Ascending aorta (tissue), 2 donors: ENCODE results near the gene AQP5. TPM values are rescaled to one million over a fixed set of nuclear protein-coding genes. Genes with fewer than 3 reads are reported as not detected.

Experiments used
- DNase-seq, 2 donors: peaks; one replicate each; pipeline ENCODE4 v3.0.0-alpha.2; 2019; ENCODE audit warnings: low spot score in 2 of 2
- H3K27ac ChIP-seq, 2 donors: fragments of 200-600 bp; sonication (generic); one replicate each; pipeline ENCODE4 v1.5.1; 2016 to 2017; ENCODE audit warnings: mild to moderate bottlenecking in 1 of 2
- H3K27me3 ChIP-seq: fragments of 200-600 bp; sonication (generic); one replicate; pipeline ENCODE4 v1.5.1; 2017
- H3K36me3 ChIP-seq, 2 donors: fragments of 200-600 bp; sonication (generic); one replicate each; pipeline ENCODE4 v1.5.1; 2016
- H3K4me1 ChIP-seq, 2 donors: fragments of 200-600 bp; sonication (generic); one replicate each; pipeline ENCODE4 v1.5.1; 2016 to 2017; ENCODE audit warnings: mild to moderate bottlenecking in 1 of 2
- H3K4me3 ChIP-seq, 2 donors: fragments of 200-600 bp; sonication (generic); one replicate each; pipeline ENCODE4 v1.5.1; 2016 to 2017; ENCODE audit warnings: mild to moderate bottlenecking in 1 of 2
- H3K9me3 ChIP-seq, 2 donors: fragments of 200-600 bp; sonication (generic); one replicate each; pipeline ENCODE4 v1.5.1; 2016
- intact Hi-C: fragments of 100-400 bp; cut with DNase I; formaldehyde crosslinking; loops from one replicate; pipeline ENCODE4 v1.15.1; 2023
- total RNA-seq: library from RNA; depleted of rRNA; stranded (reverse); fragments of >200 nt; gene quantifications from one replicate; pipeline ENCODE4 v1.1.0, GENCODE V29; 2016
- TF ChIP-seq, protein P1 (sequence below), 3 experiments: fragments of 200-600 bp in 2 of 3; fragments of 450-650 bp in 1 of 3; sonication (generic) in 2 of 3; IDR thresholded peaks; one replicate each; pipeline ENCODE4 v1.5.1; 2016 to 2019; ENCODE audit warnings: antibody characterized with exemption in 3 of 3, mild to moderate bottlenecking in 1 of 3, moderate library complexity in 1 of 3

Gene AQP5
- total RNA-seq, 1 donor from 2014 or later: not detected

DNA sequence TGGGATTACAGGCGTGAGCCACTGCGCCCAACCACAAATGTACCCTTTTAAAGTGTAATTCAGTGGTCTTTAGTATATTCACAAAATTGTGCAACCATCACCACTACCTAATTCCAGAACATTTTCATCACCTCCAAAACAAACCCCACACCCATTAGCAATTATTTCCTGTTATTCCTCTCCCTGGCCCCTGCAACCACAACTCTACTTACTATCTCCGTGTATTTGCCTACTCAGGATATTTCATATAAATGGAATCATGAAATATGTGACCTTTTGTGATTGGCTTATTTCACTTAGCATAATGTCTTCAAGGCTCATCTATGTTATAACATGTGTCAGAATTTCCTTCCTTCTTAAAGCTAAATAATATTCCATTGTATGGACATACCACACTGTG lies 27.2 kb upstream of the AQP5 start:
- intact Hi-C loops: no loop called here
- H3K4me3 ChIP-seq: no peak overlapping the region
- DNase-seq: no peak
- TF ChIP-seq, protein P1, sequence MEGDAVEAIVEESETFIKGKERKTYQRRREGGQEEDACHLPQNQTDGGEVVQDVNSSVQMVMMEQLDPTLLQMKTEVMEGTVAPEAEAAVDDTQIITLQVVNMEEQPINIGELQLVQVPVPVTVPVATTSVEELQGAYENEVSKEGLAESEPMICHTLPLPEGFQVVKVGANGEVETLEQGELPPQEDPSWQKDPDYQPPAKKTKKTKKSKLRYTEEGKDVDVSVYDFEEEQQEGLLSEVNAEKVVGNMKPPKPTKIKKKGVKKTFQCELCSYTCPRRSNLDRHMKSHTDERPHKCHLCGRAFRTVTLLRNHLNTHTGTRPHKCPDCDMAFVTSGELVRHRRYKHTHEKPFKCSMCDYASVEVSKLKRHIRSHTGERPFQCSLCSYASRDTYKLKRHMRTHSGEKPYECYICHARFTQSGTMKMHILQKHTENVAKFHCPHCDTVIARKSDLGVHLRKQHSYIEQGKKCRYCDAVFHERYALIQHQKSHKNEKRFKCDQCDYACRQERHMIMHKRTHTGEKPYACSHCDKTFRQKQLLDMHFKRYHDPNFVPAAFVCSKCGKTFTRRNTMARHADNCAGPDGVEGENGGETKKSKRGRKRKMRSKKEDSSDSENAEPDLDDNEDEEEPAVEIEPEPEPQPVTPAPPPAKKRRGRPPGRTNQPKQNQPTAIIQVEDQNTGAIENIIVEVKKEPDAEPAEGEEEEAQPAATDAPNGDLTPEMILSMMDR (IDR thresholded peaks at IDR 0.05): no peak
- H3K36me3 ChIP-seq: no peaks in the 10 kb centered on the region
- no peaks in the 10 kb centered on the region for H3K4me1 ChIP-seq
- H3K27me3 ChIP-seq: no peaks in the 10 kb centered on the region
- H3K27ac ChIP-seq: no peak overlapping the region
- no peaks in the 10 kb centered on the region for H3K9me3 ChIP-seq

GRCh38 chr12:49936925-49937324 lies 24.7 kb upstream of the AQP5 start:
- H3K36me3 ChIP-seq: no peaks in the 10 kb centered on the region
- TF ChIP-seq, protein P1 (IDR thresholded peaks at IDR 0.05): no peak
- no peaks in the 10 kb centered on the region for H3K9me3 ChIP-seq
- no peaks in the 10 kb centered on the region for H3K27me3 ChIP-seq
- H3K4me1 ChIP-seq: no peaks in the 10 kb centered on the region
- H3K4me3 ChIP-seq: no peak overlapping the region
- intact Hi-C loops: no loop called here
- DNase-seq: no peak
- H3K27ac ChIP-seq: no peak overlapping the region

GRCh38 chr12:49937639-49938300 lies 23.9 kb upstream of the AQP5 start:
- peak in 1 of 2 donors; percentile 35 for DNase-seq
- H3K4me1 ChIP-seq: no peaks in the 10 kb centered on the region
- no peaks in the 10 kb centered on the region for H3K27me3 ChIP-seq
- H3K27ac ChIP-seq: no peak overlapping the region
- no peaks in the 10 kb centered on the region for H3K9me3 ChIP-seq
- intact Hi-C loops: no loop called here
- H3K4me3 ChIP-seq: no peak overlapping the region
- no peaks in the 10 kb centered on the region for H3K36me3 ChIP-seq
- TF ChIP-seq, protein P1 (IDR thresholded peaks at IDR 0.05): no peak

DNA sequence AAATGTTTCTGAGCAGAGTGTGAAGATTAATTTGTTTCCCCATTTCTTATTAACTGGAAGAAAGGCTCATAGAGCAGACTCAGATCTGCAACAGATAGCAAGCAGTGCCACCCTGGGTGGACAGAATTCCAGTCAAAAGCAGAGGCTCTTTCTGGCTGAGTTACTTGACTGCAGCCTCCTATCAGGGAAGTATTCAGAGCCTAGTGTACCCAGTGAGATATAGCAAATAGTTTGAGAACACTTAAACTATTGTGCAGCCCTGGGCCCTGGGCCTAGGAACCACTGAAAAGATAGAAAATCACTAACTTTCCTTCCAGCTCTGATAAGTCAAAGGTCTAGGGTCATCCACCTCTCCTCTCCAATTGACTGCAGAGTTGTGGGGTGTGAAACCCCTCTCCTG lies 22.4 kb upstream of the AQP5 start:
- H3K9me3 ChIP-seq: no peaks in the 10 kb centered on the region
- intact Hi-C loops: no loop called here
- H3K4me3 ChIP-seq: no peak overlapping the region
- TF ChIP-seq, protein P1 (IDR thresholded peaks at IDR 0.05): no peak
- peak in 1 of 2 donors; percentile 28 for DNase-seq
- no peaks in the 10 kb centered on the region for H3K4me1 ChIP-seq
- H3K36me3 ChIP-seq: no peaks in the 10 kb centered on the region
- H3K27ac ChIP-seq: no peak overlapping the region
- H3K27me3 ChIP-seq: no peaks in the 10 kb centered on the region

- no peaks in the 10 kb centered on the region for H3K9me3 ChIP-seq
- no peaks in the 10 kb centered on the region for H3K27me3 ChIP-seq
- no peak overlapping the region for H3K27ac ChIP-seq
- no peaks in the 10 kb centered on the region for H3K4me1 ChIP-seq
- H3K36me3 ChIP-seq: no peaks in the 10 kb centered on the region
- TF ChIP-seq, protein P1 (IDR thresholded peaks at IDR 0.05): no peak
- H3K4me3 ChIP-seq: no peak overlapping the region
- DNase-seq: no peak
- intact Hi-C loops: no loop called here
Measured at GRCh38 chr12:49939707-49940106, 22.0 kb upstream of the AQP5 start.
